Colonic mucosa (tissue), 4 donors: ENCODE measurements around the gene SDK2. TPM values are rescaled to one million over a fixed set of nuclear protein-coding genes. Genes with fewer than 3 reads are reported as not detected.

Experiments used
- DNase-seq: peaks from one replicate; pipeline ENCODE4 v3.0.0-alpha.2; 2020
- H3K27ac ChIP-seq: fragments of 200-600 bp; one replicate; pipeline ENCODE4 v1.8.0; 2021
- H3K27me3 ChIP-seq: fragments of 200-600 bp; one replicate; pipeline ENCODE4 v1.8.0; 2021
- H3K36me3 ChIP-seq: fragments of 200-600 bp; one replicate; pipeline ENCODE4 v1.8.0; 2021
- H3K4me1 ChIP-seq: fragments of 200-600 bp; one replicate; pipeline ENCODE4 v1.8.0; 2021; ENCODE audit warnings: mild to moderate bottlenecking
- H3K4me3 ChIP-seq: fragments of 200-600 bp; one replicate; pipeline ENCODE4 v1.8.0; 2021
- H3K9ac ChIP-seq, 2 donors: one replicate each; pipeline ENCODE4 v1.7.0; 2013; ENCODE audit warnings: control low read depth in 2 of 2, low read depth in 2 of 2, low read length in 2 of 2
- H3K9me3 ChIP-seq: fragments of 200-600 bp; one replicate; pipeline ENCODE4 v1.8.0; 2021
- CTCF ChIP-seq: fragments of 200-600 bp; IDR thresholded peaks from one replicate; pipeline ENCODE4 v1.8.0; 2022; ENCODE audit warnings: antibody characterized with exemption, mild to moderate bottlenecking
- intact Hi-C: fragments of 100-400 bp; cut with DNase I; formaldehyde crosslinking; loops from one replicate; pipeline ENCODE4 v1.14.1; 2022
- total RNA-seq, 2 donors: library from RNA; stranded (reverse); fragmentation: NEBNext Ultra II Directional in 1 of 2; extraction: Animal tissue kit (Norgen Biotek cat#: 25700) in 1 of 2; gene quantifications; one replicate each; pipeline ENCODE4 v1.2.1, GENCODE V29; 2021
- donor health status: healthy.
- donor health status: DM: no; HTN: no; CAD: no.
- donor health status: DM: no; HTN: no; CAD: no.

SDK2 gene
- total RNA-seq, 2 donors from 2014 or later = 0.94 to 1.2 TPM

DNA sequence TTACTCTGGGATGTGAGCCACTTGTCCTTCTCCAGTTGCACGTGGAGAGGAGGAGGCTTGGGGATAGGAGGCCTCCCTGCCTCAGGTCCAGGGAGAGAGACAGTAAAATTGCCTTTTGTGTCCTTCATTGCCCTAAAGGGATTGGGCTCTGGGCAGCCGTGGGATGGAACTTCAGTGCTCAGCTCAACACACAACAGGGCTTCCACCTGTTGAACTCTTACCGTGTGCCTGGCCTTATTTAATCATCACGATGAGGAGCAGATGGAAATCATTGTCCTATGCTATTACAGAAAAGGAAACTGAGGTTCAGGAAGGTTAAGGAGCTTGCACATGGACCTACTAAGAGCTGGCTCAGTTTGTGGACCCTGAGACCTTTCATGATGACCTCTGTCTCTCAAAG lies 240.0 kb downstream of the SDK2 start:
- Histone ChIP-seq H3K9ac (no peak overlapping the region), H3K4me1 (no peaks in the 10 kb centered on the region), H3K27ac (no peak overlapping the region), H3K4me3 (no peak overlapping the region), H3K36me3 (no peaks in the 10 kb centered on the region), H3K9me3 (no peaks in the 10 kb centered on the region), H3K27me3 (no peaks in the 10 kb centered on the region)
- DNase-seq = no peak
- TF ChIP-seq CTCF = no peak
- intact Hi-C loops = no loop called here

GRCh38 chr17:73402466-73402865 lies 241.8 kb downstream of the SDK2 start:
- H3K4me1 ChIP-seq = no peaks in the 10 kb centered on the region
- no peak overlapping the region for H3K27ac ChIP-seq
- H3K9ac ChIP-seq = no peak overlapping the region
- DNase-seq = no peak
- H3K4me3 ChIP-seq = no peak overlapping the region
- no peak for TF ChIP-seq CTCF
- no peaks in the 10 kb centered on the region for H3K27me3 ChIP-seq
- no peaks in the 10 kb centered on the region for H3K9me3 ChIP-seq
- intact Hi-C loops = no loop called here
- H3K36me3 ChIP-seq = no peaks in the 10 kb centered on the region

- Histone ChIP-seq H3K9ac (no peak overlapping the region), H3K27me3 (no peaks in the 10 kb centered on the region), H3K9me3 (no peaks in the 10 kb centered on the region), H3K36me3 (no peaks in the 10 kb centered on the region), H3K4me3 (no peak overlapping the region), H3K4me1 (no peaks in the 10 kb centered on the region), H3K27ac (no peak overlapping the region)
- TF ChIP-seq CTCF = no peak
- DNase-seq = no peak
- intact Hi-C loops = no loop called here
Observed at GRCh38 chr17:73401911-73402310, 242.3 kb downstream of the SDK2 start.

DNA sequence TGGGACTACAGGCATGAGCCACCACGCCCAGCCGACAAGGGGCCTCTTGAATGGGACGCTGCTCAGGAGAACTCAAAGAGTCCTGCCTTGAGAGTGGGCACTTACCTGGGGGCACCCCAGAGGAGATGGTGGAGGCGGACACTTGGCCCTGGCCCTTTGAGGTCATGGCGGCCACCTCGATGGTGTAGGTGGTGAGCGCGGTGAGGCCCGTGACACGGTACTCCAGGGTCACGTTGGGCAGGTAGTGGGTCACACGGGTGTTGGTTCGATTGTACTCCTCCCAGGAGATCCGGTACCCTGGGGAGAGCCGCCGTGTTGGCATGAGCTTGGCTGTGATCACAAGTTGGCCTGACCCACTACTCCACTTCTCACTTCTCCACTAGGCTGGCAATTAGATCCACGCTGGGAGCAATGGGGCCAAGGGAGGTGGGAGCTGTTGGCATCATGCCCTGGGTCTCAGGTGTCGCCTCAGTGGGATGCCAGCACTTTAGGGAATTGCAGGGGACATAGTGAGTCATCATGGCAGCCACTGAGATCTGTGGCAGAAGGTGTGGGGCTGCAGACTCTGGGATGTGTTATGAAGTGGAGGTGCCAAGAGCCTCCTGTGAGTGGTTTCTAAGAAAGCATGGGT lies 243.2 kb downstream of the SDK2 start:
- intact Hi-C loops = no loop called here
- no peak overlapping the region for H3K9ac ChIP-seq
- H3K4me3 ChIP-seq = no peak overlapping the region
- no peaks in the 10 kb centered on the region for H3K27me3 ChIP-seq
- H3K27ac ChIP-seq = no peak overlapping the region
- H3K9me3 ChIP-seq = no peaks in the 10 kb centered on the region
- H3K4me1 ChIP-seq = no peaks in the 10 kb centered on the region
- DNase-seq = no peak
- no peak for TF ChIP-seq CTCF
- no peaks in the 10 kb centered on the region for H3K36me3 ChIP-seq

DNA sequence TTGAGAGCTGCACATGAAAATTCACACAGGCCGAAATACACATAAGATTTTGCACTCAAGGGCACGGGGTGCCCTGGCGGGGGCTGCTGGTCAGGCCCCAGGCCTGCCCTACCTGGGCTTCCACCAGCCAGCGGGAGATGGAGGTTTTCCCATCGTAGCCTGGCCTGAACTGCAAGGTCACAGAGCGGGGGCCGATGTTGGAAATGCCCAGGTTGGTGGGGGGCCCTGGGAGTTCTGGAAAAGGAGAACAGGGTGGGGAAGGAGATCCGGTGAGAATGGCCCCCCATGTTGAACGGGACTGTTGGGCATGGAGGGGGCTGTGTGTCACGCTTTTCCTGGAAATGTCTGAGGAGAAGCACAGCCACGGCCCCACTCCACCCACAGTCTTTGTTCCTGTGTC lies 245.2 kb downstream of the SDK2 start:
- H3K9me3 ChIP-seq = no peaks in the 10 kb centered on the region
- no peak for TF ChIP-seq CTCF
- intact Hi-C loops = no loop called here
- no peaks in the 10 kb centered on the region for H3K36me3 ChIP-seq
- H3K27ac ChIP-seq = no peak overlapping the region
- no peaks in the 10 kb centered on the region for H3K4me1 ChIP-seq
- DNase-seq = no peak
- no peak overlapping the region for H3K4me3 ChIP-seq
- no peaks in the 10 kb centered on the region for H3K27me3 ChIP-seq
- H3K9ac ChIP-seq = no peak overlapping the region
